Hematopoietic multipotent progenitor cell treated with erythropoietin and hydrocortisone succinate and interleukin-3 and kit ligand, for 17 days (in vitro differentiated cells): Measurements from ENCODE around the gene FAM228A.
"Not testable (repeated sequence)": the region's sequence is repeated elsewhere in the genome, so short reads cannot be mapped to it uniquely, and the experiment has no call there.

ENCODE experiments used
- DNase-seq: peaks from one replicate; pipeline ENCODE4 v3.0.0-alpha.2; 2015; ENCODE audit warnings: low spot score

FAM228A gene

DNA sequence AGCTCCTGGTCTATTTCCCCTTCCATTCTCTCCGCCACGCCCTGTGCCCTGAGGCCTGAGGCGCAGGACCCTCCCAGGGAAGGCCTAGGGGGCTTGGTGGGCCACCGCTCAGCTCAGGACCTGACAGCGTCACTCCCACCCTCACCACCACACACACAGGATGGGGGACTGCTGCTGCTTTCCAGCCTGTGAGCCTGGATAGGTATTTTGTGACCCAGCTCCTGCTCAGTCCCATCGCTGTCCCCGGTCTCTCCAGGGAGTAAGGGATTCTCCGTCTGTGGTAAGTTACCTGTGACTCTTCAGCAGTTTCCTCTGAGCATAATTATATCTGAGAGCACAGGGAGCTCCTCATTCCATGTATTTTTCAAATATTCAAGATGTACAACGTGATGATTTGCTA, 16.3 kb downstream of the FAM228A start:
- no peak for DNase-seq

DNA sequence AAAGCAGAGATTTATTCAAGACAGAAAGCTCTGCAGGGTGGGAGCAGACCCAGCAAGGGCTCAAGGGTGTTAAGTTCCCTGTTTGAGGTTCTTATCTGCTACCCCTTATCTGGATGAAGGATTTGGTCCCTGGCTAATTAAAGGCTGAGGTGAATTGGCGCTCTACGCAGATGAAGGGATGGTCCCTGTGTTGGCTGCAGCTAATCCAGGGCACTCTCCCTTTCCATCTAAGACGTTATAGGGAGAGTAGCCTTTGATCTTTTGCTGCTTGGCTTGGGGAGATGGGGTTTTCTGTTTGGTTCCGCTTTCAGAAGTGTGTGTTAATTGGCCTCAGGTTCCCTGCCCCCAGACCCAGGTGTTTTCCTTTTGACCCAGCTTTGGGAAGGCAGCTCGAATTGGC, 17.0 kb downstream of the FAM228A start:
- DNase-seq, result no peak

DNA sequence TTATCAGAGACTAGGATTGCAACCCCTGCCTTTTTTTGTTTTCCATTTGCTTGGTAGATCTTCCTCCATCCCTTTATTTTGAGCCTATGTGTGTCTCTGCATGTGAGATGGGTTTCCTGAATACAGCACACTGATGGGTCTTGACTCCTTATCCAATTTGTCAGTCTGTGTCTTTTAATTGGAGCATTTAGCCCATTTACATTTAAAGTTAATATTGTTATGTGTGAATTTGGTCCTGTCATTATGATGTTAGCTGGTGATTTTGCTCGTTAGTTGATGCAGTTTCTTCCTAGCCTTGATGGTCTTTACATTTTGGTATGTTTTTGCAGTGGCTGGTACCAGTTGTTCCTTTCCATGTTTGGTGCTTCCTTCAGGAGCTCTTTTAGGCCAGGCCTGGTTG, 22.4 kb downstream of the FAM228A start:
- not testable (repeated sequence) for DNase-seq

DNA sequence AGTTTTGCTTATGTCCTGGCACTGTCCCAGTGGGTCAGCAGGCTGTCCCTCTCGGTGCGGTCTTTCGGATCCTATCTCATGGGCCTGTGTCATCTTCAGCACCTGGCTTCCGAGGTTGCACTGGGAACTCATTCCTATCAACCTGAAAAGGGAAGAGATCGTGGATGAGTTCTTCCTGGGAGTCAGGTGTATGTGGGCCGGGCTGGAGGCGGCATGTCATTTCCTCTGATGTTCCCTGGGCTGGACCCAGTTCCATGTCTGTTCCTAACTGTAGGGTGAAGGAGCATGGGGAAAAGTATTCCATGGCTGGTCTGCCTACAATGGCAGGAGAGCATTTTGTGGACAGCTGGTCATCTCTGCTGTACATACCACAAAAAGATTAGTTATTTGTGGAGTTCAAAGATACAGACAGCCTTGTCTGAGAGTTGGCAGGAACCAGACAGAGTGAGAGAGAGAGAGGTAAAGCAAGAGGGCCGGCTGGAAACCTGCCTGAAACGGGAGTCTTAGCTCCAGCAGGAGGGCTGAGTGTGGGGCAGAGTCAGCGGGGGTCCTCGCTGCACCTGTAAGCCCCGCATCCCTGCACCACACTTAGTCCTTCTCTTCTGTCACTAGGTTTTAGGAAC, 25.2 kb downstream of the FAM228A start:
- DNase-seq, result no peak

DNA sequence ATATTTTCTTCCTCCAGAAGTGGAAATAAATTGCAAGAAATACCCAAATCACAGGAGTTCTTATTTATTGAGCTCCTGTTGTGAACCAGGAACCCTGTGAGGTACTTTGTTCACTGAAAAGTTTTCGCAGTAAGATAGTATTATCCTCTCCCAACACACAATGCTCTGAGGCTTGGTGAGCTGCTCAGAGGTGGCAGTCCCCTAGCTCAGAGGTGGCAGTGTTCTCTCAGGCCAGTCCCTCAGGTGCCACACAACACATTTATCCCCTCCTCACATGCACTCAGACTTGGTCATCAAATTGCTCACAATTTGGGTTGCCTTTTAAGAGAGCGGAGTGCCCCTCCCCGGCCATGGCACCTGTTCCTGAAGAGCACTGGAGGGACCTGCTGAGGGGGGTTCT, 25.9 kb downstream of the FAM228A start:
- DNase-seq, result no peak

DNA sequence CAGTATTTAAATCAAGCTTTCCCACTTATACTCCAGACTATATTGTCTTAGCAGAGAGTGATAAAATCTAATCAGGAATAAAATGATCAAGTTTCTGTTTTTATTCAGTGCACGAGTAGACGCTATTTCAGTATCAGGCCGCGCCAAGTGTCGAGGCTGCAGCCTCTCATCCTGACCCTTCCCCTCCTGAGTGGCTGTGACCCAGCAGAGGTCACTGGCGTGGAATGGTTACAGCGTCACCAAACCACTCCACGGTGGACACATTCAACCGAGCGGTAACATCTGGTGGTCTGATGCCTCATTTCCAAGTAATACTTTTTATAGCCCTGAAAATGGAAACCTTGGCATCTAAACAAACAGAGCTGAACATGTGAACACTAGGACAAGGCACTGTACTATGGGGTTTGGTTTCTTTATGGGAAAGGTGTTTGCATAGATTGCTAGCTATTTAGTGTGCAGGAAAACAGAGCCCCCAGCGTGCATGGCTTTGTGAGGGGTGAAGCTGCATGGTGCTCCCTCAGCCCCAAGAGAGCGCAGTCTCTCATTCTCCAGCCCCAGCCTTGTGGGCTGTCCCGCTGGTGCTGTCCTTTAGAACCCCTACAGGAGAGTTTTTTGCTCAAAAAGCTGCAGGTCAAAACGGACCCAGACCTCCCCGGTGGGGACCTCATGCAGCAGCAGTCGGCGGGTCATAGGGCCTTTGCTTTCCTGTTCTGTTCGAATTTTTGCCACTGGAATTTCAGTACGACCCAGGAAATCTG, 28.4 kb downstream of the FAM228A start:
- no peak for DNase-seq

DNA sequence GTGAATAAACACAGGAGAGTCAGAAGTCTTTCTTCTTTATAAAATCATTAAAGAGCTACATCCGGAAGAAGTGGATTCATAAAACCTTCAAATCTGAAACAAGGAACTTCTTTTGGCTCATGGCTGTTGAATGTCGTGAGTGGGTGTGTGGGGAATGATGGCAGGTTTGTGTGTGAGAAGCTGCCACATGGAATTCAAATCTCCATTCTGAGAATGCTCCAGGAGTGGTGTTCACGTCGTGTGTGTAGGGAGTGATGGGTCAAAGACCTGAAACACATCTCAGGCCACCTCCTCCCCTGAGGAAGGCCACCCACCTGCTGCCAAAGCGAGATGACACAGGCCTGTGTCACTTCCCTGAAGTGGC, 28.9 kb downstream of the FAM228A start:
- no peak for DNase-seq

DNA sequence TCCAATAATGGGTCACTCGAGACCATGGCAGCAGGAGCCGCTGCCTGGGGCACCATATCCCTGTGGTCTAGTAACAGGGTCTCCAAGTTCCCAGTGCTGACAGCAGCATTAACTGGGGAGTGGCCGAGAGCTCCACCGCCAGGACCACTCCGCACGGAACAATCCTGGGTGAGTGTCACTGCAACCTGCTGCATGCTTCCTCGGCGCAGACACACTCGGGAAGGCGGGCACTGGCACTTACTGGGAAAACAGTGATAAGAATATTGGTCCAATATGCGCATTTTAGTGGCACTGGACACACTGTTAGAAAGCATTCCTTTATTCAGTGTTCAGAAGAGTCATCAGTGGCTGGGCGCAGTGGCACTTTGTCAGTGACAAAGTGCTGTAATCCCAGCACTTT, 29.7 kb downstream of the FAM228A start:
- no peak for DNase-seq

DNA sequence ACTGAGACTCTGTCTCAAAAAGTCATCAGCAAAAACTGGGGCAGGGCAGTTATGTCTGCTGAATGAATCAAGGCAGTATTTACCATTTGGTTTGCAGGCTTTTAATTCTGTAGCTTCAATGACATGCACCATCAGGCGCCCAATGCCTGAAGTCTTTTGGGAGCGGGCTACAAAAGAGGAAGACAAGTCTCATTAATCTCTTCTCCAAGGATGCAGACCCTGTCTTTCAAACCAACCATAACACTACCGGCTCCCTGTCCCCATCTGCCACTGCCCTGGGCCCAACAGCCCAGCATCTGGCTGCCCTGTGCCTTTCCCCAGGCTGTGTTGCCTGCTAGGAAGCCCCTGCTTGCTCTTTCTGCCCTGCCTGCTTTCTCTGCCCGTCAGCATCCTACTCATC, 30.3 kb downstream of the FAM228A start:
- DNase-seq, result no peak

DNA sequence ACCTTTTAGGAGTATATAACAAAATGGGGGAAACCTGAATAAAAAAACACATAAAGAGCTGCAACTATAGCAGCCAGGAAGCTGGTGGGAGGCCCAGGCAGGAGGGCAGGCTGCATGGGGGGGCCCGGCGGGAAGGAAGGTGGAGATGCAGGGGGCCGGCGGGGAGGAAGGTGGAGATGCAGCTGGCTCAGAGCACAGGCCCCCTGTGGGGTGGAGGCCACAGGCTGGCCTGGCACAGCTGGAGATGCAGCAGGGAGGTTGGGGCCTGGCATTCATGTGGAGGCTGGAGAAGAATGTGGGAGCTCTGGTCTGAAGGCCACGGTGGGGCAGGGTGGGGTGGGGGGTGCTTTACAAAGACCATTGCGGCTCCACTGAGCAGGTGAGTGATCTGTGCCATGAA, 31.4 kb downstream of the FAM228A start:
- DNase-seq, result no peak

DNA sequence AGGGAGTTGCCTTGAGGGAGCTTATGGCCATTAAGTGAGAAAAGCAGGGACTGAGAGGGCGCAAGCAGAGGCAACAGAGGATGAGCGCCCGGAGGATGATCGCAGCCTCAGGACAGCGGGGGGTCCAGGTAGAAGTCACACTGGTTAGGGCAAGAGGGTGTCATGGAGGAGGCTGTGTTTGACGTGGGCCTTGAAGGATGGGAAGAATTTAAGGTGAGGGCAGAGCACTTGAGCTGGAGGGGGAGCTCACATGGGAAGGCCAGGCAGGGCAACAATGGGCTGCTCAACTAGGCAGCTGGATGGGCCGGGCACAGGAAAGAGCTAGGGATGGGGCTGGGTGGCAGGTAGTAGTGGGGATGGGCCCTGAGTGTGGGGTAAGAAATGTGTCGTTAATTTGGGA, 31.9 kb downstream of the FAM228A start:
- DNase-seq, result no peak

DNA sequence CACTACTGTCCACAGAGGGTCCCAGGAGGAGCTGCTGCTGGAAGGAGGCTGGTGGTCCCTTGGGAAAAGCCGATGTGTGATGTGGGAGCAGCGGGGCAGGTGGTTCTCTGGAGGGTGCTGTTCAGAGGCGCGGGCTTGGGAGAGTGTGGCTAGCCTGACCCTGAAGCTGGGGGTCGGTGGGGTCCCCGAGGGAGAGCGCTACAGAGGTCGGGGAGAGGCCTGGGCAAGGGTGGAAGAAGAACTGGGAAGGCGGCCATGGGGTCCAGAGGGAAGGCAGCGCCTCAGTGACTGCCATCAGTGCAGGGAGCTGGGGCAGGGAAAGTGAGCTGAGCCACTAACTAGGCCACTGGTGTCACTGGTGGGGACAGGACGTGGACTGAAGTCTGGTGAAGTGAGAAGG, 32.5 kb downstream of the FAM228A start:
- no peak for DNase-seq

DNA sequence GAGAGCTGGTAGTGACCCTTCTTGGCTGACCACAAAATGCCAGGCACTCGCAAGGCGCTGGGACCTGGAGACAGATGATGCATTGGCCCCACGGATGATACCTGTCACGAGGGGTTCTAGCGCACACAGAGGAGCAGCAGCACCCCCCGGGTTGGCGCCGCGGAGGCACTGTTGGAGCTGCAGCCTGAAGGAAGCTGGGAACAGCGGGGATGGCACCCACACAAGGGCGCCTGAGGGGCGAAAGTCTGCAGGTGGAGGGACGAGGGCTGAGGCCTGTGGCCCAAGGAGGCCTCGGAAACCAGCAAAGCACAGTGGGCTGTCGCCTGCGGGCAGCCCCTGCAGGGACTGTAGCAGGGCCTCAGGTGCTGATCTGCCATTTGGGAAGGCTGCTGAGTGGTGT, 33.6 kb downstream of the FAM228A start:
- DNase-seq, result no peak

DNA sequence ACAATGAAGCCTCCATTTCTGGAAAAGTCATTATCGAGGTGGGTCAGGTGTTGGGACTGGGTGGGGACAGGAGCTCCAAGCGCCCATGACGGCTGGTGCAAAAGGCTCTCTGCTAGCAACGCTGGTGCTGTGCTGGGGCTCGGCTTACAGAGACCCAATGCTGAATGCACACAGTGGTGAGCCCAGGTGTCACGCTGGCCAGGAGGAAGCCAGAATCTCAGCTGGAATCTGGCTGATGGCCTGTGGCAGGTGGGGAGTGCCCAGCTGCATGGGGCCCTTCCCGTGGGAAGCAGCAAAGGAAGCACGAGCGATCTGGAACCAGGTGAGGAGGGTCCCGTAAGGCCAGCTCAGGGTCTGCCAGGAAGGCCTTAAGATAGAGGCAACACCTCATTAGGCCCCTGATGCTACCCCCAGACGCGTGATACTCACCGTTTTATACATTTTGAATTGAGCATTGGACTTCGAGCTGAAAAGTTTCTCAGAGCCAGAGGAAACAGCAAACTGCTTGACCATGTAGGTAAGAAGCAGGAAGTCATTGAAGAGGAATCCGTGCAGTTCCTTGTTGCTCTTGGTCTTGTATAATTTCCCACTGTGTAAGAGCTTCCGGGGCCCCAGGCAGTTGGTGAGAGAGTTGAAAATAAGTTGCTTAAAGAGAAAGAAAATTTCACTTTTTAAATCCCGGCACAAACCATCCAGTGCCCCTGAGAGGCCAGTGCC, 34.7 kb downstream of the FAM228A start:
- no peak for DNase-seq

DNA sequence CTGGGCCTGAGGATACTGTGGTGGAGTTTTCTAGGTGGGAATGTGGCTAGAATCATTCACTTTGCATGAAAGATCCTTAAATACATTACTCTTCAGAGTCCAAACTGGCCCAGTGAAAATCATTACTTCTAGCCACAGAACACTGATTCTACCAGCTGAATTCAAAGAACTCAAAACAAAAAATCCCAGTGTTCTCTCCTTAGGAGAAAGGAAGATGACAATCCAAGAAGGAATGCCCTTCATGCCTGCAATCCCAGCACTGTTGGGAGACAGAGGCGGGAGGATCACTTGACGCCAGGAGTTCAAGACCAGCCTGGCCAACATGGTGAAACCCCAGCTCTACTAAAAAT, 35.2 kb downstream of the FAM228A start:
- DNase-seq, result no peak

DNA sequence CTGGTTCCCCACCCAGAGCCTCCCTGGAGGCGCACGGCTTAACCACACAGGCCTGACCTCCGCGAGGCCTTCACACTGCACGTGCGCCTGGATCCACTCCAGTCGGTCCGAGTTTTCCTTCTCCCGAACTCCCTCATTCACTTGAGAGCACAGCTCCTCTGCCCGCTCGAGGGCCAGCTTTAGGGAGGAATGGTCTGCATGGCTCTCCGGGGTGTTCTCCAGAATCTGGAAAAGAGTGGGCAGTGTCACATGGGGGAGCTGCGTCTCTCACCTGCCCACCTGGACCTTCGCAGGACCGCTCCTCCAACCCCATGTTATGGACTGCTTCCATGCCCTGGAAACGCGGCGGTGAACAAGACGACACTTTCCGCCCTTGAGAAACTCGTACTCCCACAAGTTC, 35.9 kb downstream of the FAM228A start:
- no peak for DNase-seq

DNA sequence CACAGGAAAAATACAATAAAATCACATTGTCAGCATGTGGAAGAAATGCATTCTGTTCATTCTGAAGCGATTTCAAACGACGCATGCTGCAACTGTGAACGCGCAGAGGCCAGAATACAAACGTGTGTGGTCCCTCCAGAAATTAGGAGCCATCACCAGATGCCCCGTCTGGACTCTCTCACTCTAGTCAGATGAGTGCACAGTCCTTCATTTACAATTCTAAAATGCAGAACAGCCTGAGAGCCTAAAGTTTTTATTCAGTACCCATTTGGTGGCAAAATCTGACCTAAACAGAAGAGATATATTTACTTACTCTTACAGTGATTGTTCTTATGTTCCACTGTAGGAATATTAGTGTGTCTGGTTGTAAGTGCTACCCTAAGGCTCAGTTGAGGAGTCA, 36.6 kb downstream of the FAM228A start:
- no peak for DNase-seq

DNA sequence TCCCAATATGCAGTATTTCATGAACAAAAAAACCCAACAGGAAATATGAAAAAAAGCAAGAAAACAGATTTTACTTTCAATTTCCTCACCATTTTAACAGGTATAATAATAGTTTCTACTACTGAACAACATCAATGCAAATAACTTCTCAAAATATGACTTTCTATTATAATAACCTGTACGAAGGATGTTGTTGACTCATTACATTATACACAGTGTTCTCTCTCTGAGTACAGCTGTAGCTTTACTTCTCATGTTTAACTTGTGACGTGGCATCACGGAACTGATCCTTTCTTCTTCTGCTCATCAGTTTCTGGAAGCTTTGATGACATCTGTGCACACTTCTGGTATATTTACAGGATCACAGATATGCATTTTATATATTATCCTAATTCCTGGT, 40.0 kb downstream of the FAM228A start:
- no peak for DNase-seq

DNA sequence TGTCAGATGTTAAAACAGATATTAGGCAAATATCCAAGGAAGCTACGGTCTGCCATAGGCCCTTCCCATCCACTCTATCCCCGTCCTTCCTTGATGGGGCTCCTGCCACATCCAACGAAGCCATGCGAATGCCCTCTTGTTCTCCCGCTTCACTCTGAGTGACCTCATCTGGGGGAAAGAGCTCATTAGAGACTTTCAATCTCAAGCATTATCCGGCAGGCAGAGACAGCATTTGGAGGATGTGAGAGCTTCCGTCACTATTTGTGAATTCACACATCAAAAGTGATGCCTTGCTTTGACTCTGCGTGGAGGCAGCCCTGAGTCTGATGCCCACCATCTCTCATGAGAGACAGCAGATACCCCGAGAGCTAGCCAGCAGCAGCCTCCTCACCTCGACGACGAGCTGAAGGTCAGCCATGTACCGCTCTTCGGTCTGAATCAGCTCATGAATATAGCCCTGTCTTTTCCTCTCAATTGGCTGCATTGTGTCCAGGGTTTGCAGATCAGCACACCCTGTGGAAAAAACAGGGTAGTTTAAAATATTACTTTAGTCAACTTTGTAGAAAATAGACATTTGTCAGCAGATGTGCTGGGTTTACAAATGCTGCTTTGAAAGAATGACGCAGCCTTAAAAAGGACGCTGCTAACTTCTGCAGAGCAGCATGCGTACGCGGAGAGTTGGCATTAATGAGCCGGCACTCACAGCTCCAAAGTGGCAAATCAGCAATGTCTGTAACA, 45.9 kb downstream of the FAM228A start:
- no peak for DNase-seq

DNA sequence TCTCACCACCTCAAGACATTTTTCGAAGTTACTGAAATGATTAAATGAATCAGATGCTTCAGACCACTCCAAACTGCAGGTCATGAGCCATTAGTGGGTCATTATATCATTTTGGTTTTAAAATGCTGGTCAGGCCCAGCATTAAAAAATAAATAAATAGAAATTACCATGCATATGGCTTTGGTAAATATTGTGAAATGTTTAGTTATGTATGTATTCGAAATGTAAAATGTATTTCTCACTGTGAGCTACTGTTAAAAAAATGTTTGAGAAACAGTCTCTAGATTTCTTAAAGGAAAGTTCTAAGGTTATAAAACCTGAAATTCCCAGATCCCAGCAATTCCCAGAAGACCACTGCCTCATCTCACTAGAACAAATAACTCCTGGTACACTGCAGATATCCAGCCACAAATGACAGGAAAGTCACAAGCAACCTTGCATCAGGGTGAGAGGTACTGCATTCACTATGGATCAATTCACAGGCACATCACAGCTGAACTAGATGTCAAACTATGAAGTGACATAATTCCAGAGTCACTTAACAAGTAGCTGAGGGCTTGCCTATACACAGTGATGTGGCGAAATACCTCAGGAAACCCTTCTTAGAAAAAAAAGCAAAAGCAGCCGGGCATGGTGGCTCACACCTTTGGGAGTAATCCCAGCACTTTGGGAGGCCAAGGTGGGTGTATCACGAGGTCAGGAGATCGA, 46.6 kb downstream of the FAM228A start:
- no peak for DNase-seq

DNA sequence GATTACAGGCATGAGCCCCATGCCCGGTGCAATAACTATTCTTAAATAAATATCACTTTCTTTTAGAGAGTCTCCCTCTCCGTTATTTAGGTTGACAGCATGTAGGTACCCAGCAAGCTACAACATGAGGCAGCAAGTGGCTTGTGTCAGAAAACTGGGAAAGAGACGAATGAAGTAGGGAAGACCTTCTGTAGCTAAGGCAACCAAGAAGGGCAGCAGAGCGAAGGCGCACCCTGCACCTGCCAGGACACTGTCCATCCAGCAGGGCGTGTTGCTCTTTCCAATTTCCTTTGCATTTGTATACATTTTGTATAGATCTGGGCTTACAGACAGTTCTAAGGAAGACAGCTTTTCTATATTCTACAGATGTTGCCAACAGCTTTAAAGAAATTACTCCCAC, 48.1 kb downstream of the FAM228A start:
- DNase-seq, result no peak

DNA sequence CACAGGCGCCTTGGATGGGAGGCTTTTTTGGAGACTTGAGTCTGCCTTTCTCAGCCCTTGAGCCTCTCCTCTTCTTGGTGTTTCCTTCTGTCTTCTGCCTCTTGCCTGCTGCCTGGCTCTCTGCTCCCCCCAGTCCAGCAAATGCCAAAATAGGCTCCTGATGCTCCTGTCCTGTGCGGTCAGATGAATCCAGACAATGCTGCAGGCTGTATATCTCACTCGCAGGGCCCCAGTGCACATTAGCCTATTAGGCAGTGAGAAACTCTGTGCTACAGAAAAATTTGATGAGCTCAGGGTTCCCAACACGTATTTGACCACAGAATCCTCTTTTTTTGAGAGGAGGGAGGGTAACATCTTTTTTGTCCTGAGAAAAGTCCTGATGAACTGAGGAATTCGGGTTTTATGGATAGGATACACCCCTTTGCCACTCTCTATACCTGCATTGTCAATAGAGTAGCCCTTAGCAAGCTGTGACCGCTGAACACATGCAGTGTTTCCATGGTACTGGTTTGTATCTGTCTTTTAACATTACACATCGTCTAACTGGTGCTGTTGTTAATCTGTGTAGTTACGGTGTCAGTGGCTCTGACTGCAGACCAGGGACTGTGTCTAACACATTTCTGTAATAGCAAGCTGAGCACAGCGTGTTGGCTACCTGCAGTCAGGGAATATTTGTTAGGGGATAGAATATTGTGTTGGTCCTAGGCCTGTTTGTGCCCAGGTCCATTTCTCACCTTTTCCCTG, 50.8 kb downstream of the FAM228A start:
- no peak for DNase-seq
